Mesothelial cell of epicardium (in vitro differentiated cells): ENCODE data around the gene MID1IP1. TPM values are rescaled to one million over a fixed set of nuclear protein-coding genes. Genes with fewer than 3 reads are reported as not detected.

Experiments used
- DNase-seq, 2 experiments: peaks; one replicate each; pipeline ENCODE4 v3.0.0; 2021; ENCODE audit warnings: low spot score in 2 of 2; ENCODE audit not compliant: unreplicated experiment in 2 of 2
- H3K27ac Mint-ChIP-seq: 2 replicates; pipeline ENCODE4 v1.8.0; 2021; ENCODE audit warnings: mixed read lengths
- H3K27me3 Mint-ChIP-seq: 2 replicates; pipeline ENCODE4 v1.8.0; 2021; ENCODE audit warnings: low read depth, mixed read lengths
- H3K36me3 Mint-ChIP-seq: 2 replicates; pipeline ENCODE4 v1.8.0; 2021; ENCODE audit warnings: mixed read lengths
- H3K4me1 Mint-ChIP-seq: 2 replicates; pipeline ENCODE4 v1.8.0; 2021; ENCODE audit warnings: mixed read lengths
- H3K4me3 Mint-ChIP-seq: 2 replicates; pipeline ENCODE4 v1.8.0; 2021; ENCODE audit warnings: mild to moderate bottlenecking, moderate library complexity, mixed read lengths
- H3K9me3 Mint-ChIP-seq: 2 replicates; pipeline ENCODE4 v1.8.0; 2021; ENCODE audit warnings: mixed read lengths
- total RNA-seq: library from RNA; stranded (reverse); gene quantifications from 3 replicates; pipeline ENCODE4 v1.2.1, GENCODE V29; 2021
- TF ChIP-seq, protein P1 (sequence below): fragments of 200-600 bp; sonication (generic); IDR thresholded peaks from one replicate; pipeline ENCODE4 v1.5.0; 2021; ENCODE audit warnings: antibody characterized with exemption; ENCODE audit not compliant: unreplicated experiment

Gene MID1IP1, protein sequence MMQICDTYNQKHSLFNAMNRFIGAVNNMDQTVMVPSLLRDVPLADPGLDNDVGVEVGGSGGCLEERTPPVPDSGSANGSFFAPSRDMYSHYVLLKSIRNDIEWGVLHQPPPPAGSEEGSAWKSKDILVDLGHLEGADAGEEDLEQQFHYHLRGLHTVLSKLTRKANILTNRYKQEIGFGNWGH
- total RNA-seq = 21.4 to 24.0 TPM (median 22.0 TPM) in 3 replicates

DNA sequence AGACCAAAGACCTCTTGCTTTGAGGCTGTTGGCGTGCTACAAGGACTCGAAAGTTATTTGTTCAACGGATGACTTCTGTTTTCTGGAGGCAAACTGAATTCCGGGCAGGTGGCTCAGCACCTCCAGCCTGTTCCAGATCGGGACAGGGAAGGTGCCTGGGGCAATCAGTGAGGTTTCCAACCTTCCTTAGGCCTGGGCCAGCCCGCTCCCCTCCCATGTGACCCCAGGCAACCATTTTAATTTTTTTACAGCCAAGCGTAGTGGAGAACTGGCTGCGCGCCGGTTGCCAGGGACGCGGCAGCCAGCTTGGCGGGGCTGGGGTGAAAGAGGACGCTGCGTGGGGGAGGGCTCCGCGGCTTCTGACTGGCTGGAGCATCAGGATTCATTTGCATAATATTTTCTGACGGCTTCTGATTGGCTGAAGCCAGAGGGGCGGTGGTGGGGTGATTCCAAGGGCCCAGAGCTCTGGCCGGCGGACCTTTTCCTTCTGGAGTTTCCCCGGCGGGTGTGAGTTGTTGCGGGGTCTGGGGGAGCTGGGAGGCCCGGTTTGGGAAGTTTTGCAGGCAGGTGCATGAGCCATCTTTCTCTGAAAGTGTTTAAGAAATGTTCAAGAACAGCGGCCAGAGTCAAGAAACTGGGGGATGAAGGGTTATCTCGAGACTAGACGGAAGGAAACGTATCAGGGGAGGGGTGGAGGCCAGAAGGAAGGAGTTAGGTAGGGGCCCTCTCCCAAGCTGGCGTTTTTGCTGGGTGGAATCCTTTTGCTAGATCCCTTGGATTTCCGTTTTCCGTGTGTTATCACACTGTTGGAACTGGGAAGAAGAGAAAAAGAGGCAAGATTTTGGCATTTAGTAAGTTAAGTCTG lies at the start of gene MID1IP1:
TSS of gene MID1IP1 (plus strand) at position 479 of the 865 bp plus-strand sequence. CDS start 3,488 bp downstream, outside the sequence.
- Mint-ChIP-seq H3K27ac (peak within 1 kb of the TSS; percentile 97), H3K4me1 (peaks cover 20% of the 10 kb centered on the region), H3K36me3 (no peaks in the 10 kb centered on the region), H3K9me3 (peaks cover 23% of the 10 kb centered on the region), H3K27me3 (no peaks in the 10 kb centered on the region), H3K4me3 (peak within 1 kb of the TSS; percentile 80)
- peak; percentile 73 to 85 for DNase-seq
- TF ChIP-seq, protein P1, sequence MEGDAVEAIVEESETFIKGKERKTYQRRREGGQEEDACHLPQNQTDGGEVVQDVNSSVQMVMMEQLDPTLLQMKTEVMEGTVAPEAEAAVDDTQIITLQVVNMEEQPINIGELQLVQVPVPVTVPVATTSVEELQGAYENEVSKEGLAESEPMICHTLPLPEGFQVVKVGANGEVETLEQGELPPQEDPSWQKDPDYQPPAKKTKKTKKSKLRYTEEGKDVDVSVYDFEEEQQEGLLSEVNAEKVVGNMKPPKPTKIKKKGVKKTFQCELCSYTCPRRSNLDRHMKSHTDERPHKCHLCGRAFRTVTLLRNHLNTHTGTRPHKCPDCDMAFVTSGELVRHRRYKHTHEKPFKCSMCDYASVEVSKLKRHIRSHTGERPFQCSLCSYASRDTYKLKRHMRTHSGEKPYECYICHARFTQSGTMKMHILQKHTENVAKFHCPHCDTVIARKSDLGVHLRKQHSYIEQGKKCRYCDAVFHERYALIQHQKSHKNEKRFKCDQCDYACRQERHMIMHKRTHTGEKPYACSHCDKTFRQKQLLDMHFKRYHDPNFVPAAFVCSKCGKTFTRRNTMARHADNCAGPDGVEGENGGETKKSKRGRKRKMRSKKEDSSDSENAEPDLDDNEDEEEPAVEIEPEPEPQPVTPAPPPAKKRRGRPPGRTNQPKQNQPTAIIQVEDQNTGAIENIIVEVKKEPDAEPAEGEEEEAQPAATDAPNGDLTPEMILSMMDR = no peak

DNA sequence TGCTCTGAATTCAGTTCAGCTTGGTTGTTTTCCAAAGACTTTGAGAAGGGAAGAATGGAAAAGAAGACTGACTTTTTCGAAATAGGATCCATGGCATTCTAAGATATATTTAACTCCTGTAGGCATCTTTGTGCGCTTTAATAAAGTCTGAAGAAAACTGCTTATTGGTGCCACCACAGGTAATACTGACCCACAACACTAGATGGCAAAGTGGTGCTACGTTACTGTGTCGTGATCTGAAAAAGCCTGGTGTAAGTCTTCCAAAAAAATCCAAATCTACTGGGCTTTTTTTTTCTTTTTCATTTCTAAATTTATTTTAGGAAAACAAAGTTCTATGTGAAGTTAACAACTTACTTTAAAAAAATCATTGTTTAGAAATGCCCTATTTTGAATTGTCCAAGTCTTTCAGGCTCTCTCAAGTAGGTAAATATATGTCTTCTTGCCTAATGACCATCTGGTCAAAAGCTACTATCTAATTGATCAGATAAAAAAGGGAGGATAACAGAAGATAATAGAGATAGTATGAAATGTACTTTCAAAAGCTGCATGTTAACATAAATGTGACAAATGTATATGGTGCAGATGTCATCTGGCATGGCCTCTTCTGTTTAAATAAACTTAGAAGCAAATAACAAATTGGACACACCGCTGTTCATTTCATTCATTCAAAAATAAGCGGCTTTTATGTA lies 47.0 kb upstream of the MID1IP1 start:
- Mint-ChIP-seq H3K27me3 (no peaks in the 10 kb centered on the region), H3K4me3 (no peak overlapping the region), H3K36me3 (no peaks in the 10 kb centered on the region), H3K9me3 (peaks cover 21% of the 10 kb centered on the region), H3K4me1 (peaks cover 7% of the 10 kb centered on the region), H3K27ac (no peak overlapping the region)
- TF ChIP-seq, protein P1 = peak; percentile 72
- no peak for DNase-seq

DNA sequence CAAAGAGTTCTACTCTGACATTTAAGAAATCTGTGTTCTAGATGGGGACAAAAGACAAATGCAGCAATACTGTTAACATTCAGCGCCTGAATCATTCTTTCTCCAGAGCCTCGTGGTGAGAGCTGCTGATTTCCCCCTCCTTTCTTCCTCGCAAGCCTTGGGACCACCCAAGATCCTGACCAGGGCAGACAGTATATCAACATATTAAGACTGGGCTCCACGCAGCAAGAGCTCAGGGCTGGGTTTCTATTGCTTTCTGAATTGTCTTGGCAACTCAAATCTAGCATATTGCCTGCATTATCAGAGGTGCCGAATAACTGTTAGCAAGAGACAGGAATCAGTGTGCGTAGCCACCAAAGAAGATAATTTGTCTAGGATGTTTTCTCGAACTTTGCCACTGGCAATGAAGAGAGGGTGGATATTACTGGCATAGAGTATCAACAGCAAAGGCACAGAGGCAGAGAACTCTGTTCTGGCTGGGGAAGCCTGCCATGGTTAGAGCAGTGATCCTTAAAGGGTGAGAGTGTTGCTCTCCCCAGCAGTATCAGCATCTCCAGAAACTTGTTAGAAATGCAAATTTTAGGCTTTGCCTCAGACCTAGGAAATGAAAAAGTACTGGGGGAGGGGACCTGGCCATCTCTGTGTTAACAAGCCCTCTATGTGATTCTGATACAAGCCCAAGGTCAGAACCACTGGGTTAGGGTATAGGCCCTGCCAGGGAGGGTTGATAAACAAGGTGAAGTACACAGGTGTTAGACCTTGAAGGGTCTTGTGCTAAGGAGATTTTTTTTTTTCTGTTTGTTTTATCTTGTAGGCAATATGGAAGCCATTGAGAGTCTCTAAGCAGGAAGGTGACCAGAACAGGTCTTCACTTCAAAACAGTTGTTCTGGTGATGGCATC lies 46.2 kb upstream of the MID1IP1 start:
- Mint-ChIP-seq H3K27ac (no peak overlapping the region), H3K36me3 (no peaks in the 10 kb centered on the region), H3K9me3 (peaks cover 21% of the 10 kb centered on the region), H3K4me3 (no peak overlapping the region), H3K27me3 (no peaks in the 10 kb centered on the region), H3K4me1 (peaks cover 7% of the 10 kb centered on the region)
- TF ChIP-seq, protein P1 = no peak
- DNase-seq = no peak

DNA sequence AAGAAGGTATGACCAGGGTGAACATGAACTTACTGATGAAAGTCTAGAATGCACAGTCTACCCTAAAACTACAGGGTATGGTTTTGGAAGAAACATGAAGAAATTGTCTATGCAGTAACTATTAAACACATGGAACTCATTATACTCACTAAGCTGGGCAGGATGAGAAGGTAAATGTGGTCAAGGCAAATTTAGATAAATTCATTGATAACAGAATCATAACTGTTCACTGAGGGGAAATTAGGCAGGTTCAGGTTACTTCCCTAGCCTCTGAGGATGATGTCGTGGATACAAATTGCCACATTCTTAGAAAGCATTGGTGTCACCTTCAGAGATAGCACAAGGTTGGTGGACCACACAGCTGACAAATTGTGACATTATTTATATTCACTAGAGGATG lies 40.4 kb upstream of the MID1IP1 start:
- H3K4me3 Mint-ChIP-seq = no peak overlapping the region
- no peaks in the 10 kb centered on the region for H3K36me3 Mint-ChIP-seq
- H3K27ac Mint-ChIP-seq = no peak overlapping the region
- no peaks in the 10 kb centered on the region for H3K4me1 Mint-ChIP-seq
- peaks cover 23% of the 10 kb centered on the region for H3K9me3 Mint-ChIP-seq
- DNase-seq = no peak
- TF ChIP-seq, protein P1 = no peak
- no peaks in the 10 kb centered on the region for H3K27me3 Mint-ChIP-seq

DNA sequence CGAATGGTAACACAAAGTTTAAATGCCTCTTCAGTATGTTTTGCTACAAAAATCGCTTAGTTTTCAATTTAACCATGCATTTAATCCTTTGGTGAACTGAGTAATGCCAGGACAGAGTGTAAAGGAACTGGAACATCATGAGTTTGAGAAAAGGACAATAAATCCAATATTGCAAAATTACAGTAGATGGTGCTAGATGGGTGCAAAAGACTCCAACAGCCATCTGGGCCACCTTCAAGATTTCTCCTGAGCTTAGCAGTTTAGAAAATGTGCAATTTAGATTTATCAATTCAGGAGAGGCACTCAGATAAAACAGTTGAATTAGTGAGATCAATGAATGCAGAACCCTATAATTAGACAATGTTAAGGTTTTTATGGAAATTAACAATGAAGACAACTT lies 33.2 kb upstream of the MID1IP1 start:
- H3K4me3 Mint-ChIP-seq = no peak overlapping the region
- H3K36me3 Mint-ChIP-seq = no peaks in the 10 kb centered on the region
- H3K9me3 Mint-ChIP-seq = peaks cover 4% of the 10 kb centered on the region
- H3K27ac Mint-ChIP-seq = no peak overlapping the region
- TF ChIP-seq, protein P1 = no peak
- no peaks in the 10 kb centered on the region for H3K27me3 Mint-ChIP-seq
- peaks cover 3% of the 10 kb centered on the region for H3K4me1 Mint-ChIP-seq
- no peak for DNase-seq
